Keratinocyte (primary cell): ENCODE results near the gene RFPL2. TPM values are rescaled to one million over a fixed set of nuclear protein-coding genes. Genes with fewer than 3 reads are reported as not detected.

Experiments used
- DNase-seq: peaks from one replicate; pipeline ENCODE4 v3.0.0-alpha.2; 2011; ENCODE audit warnings: low read depth, missing footprints, low spot score
- FAIRE-seq: peaks from 2 replicates; lab custom pipeline; 2011; peaks lifted over from hg19 to GRCh38; lab: Jason Lieb, UNC
- H2AFZ ChIP-seq: 2 replicates; pipeline ENCODE4 v1.6.0; 2012; ENCODE audit warnings: low read length, control low read depth, inconsistent platforms; ENCODE audit not compliant: control insufficient read depth
- H3K27ac ChIP-seq: 2 replicates; pipeline ENCODE4 v1.5.1; 2011; ENCODE audit warnings: low read length; ENCODE audit not compliant: control insufficient read depth, insufficient read depth
- H3K27me3 ChIP-seq: 3 replicates; pipeline ENCODE4 v1.6.0; 2011; ENCODE audit warnings: low read length; ENCODE audit not compliant: control insufficient read depth, insufficient read depth; ENCODE audit errors: extremely low read depth
- H3K36me3 ChIP-seq, 2 experiments: 2 replicates in 1 of 2; 3 replicates in 1 of 2; pipeline ENCODE4 v1.5.1; 2011; ENCODE audit warnings: low read length in 2 of 2, mild to moderate bottlenecking in 1 of 2; ENCODE audit not compliant: control insufficient read depth in 2 of 2, insufficient read depth in 2 of 2; ENCODE audit errors: extremely low read depth in 1 of 2
- H3K4me1 ChIP-seq: 3 replicates; pipeline ENCODE4 v1.5.1; 2011; ENCODE audit warnings: low read length; ENCODE audit not compliant: control insufficient read depth, insufficient read depth; ENCODE audit errors: extremely low read depth
- H3K4me2 ChIP-seq: 3 replicates; pipeline ENCODE4 v1.6.0; 2011; ENCODE audit warnings: low read depth, low read length; ENCODE audit not compliant: control insufficient read depth, insufficient read depth; ENCODE audit errors: extremely low read depth
- H3K4me3 ChIP-seq, 3 experiments: fragments of 200-600 bp in 1 of 3; sonication (generic) in 1 of 3; 2 replicates in 2 of 3; 3 replicates in 1 of 3; pipeline ENCODE4 v1.5.1; 2011 to 2016; ENCODE audit warnings: low read length in 3 of 3, mild to moderate bottlenecking in 3 of 3, control low read depth in 2 of 3, inconsistent platforms in 1 of 3, low read depth in 1 of 3, mixed read lengths in 1 of 3, mixed run types in 1 of 3, moderate library complexity in 1 of 3; ENCODE audit not compliant: control insufficient read depth in 2 of 3, insufficient read depth in 2 of 3; ENCODE audit errors: extremely low read depth in 1 of 3
- H3K79me2 ChIP-seq: 2 replicates; pipeline ENCODE4 v1.6.0; 2012; ENCODE audit warnings: low read length; ENCODE audit not compliant: control insufficient read depth, insufficient read depth
- H3K9ac ChIP-seq: 3 replicates; pipeline ENCODE4 v1.6.0; 2011; ENCODE audit warnings: low read length; ENCODE audit not compliant: control insufficient read depth, insufficient read depth; ENCODE audit errors: extremely low read depth
- H3K9me1 ChIP-seq: 3 replicates; pipeline ENCODE4 v1.6.0; 2011; ENCODE audit warnings: low read length; ENCODE audit not compliant: control insufficient read depth, insufficient read depth; ENCODE audit errors: extremely low read depth
- H3K9me3 ChIP-seq: 2 replicates; pipeline ENCODE4 v1.5.1; 2012; ENCODE audit warnings: low read depth, low read length; ENCODE audit not compliant: control insufficient read depth
- H4K20me1 ChIP-seq: 3 replicates; pipeline ENCODE4 v1.6.0; 2011; ENCODE audit warnings: low read length; ENCODE audit not compliant: control insufficient read depth, insufficient read depth; ENCODE audit errors: extremely low read depth
- EZH2 ChIP-seq: IDR thresholded peaks from one replicate; pipeline ENCODE4 v1.6.1; 2012; ENCODE audit warnings: inconsistent platforms, mild to moderate bottlenecking, low read length, moderate library complexity
- dilution Hi-C: fragments of 300-500 bp; cut with MboI; formaldehyde crosslinking; loops from one replicate; pipeline ENCODE4 v1.7.0; 2020; ENCODE audit warnings: low sequenced_read_pairs; ENCODE audit not compliant: extremely low pct_ligation_motif_present
- polyA minus RNA-seq, 3 experiments: library from RNA; depleted of rRNA, polyadenylated mRNA; stranded (reverse); fragments of >200 nt; gene quantifications; 1 replicate in 1 of 3; 2 replicates in 1 of 3; 3 replicates in 1 of 3; pipeline ENCODE4 v1.2.3, GENCODE V29; 2011
- polyA plus RNA-seq, 5 experiments: library from polyadenylated mRNA; depleted of rRNA in 3 of 5; stranded (reverse) in 3 of 5; stranded (forward) in 1 of 5; unstranded in 1 of 5; fragments of >200 nt; gene quantifications; 1 replicate in 1 of 5; 2 replicates in 3 of 5; 3 replicates in 1 of 5; pipeline versions ENCODE4 v1.2.1 to v1.2.3, GENCODE V29; 2011 to 2012; ENCODE audit warnings: missing spikeins in 2 of 5, low read depth in 1 of 5, low replicate concordance in 1 of 5
- TF ChIP-seq, protein P1 (sequence below), 3 experiments: IDR thresholded peaks in 1 of 3; conservative IDR thresholded peaks in 1 of 3; optimal IDR thresholded peaks in 1 of 3; 2 replicates in 2 of 3; 3 replicates in 1 of 3; pipeline versions ENCODE3 to v1.5.1; 2011; ENCODE audit warnings: low read length in 3 of 3, mild to moderate bottlenecking in 3 of 3, moderate library complexity in 2 of 3, control low read depth in 1 of 3, inconsistent platforms in 1 of 3; ENCODE audit not compliant: insufficient read depth in 2 of 3; ENCODE audit errors: extremely low read depth in 1 of 3

RFPL2 gene
- polyA plus RNA-seq = not detected in 3 replicates
- not detected for polyA plus RNA-seq (2011; ENCODE audit: low read depth)
- not detected in 2 replicates for polyA plus RNA-seq (2011; cell fraction: cytosol; rRNA removed)
- not detected in 2 replicates for polyA plus RNA-seq (2011; cell fraction: nucleus; rRNA removed)
- polyA plus RNA-seq (2012; ENCODE audit: low replicate concordance) = not detected in 2 replicates
- not detected in 3 replicates for polyA minus RNA-seq
- not detected for polyA minus RNA-seq (2011; cell fraction: cytosol; rRNA and poly(A)+ RNA removed)
- polyA minus RNA-seq (2011; cell fraction: nucleus; rRNA and poly(A)+ RNA removed) = not detected in 2 replicates

DNA sequence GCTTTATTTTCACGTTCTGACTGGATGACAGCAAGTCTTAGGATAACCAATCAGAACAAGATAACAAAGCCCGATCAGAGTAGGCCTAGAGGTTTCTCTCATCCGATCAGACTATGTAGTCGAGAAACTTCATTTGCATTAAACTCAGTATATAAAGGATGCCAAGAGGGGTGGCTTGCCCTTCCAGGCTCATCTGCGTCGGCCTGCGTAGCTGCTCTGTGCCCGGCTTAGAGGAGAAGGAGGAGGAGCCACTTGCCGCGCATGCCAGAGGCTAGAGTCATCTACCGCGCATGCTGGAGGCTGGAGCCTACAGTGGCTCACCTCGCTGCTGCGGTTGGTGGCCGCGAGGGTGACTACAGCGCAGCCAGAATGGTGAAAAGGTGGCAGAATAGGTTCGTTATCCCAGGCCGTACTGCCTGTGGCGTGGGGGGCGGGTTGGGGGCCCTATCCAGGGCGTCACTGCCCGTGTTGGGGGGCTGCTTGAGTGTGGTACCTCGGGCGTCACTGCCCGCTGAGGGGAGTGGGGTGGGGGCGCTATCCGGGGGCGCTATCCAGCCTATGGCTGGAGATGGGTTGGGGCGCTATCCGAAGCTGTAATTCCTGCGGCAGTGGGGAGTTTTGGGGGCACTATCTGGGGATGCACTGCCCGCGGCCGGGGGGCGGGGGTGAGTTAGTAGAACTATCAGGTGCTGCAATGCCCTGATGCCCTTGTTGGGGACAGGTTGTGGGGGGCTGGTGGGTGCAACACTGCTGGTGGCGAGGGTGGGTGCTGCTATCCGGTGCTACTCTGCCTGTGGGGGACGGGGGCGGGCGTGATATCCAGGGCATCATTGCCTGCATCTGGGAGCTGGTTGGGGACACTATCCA is at the start of gene RFPL2:
TSS of gene RFPL2 (minus strand) at position 218 of the 867 bp plus-strand sequence. CDS start 2,622 bp downstream, outside the sequence.
- no peak for DNase-seq
- peak within 1 kb of the TSS; percentile 45 for H3K4me2 ChIP-seq
- H3K9me3 ChIP-seq = no peaks in the 10 kb centered on the region
- no peak within 1 kb of the TSS for H3K27ac ChIP-seq
- H3K4me3 ChIP-seq = peak within 1 kb of the TSS in 1 of 3 experiments; percentile 13
- no peak for FAIRE-seq
- H3K4me1 ChIP-seq = no peaks in the 10 kb centered on the region
- no peak within 1 kb of the TSS for H2AFZ ChIP-seq
- no peak for TF ChIP-seq EZH2
- TF ChIP-seq, protein P1, sequence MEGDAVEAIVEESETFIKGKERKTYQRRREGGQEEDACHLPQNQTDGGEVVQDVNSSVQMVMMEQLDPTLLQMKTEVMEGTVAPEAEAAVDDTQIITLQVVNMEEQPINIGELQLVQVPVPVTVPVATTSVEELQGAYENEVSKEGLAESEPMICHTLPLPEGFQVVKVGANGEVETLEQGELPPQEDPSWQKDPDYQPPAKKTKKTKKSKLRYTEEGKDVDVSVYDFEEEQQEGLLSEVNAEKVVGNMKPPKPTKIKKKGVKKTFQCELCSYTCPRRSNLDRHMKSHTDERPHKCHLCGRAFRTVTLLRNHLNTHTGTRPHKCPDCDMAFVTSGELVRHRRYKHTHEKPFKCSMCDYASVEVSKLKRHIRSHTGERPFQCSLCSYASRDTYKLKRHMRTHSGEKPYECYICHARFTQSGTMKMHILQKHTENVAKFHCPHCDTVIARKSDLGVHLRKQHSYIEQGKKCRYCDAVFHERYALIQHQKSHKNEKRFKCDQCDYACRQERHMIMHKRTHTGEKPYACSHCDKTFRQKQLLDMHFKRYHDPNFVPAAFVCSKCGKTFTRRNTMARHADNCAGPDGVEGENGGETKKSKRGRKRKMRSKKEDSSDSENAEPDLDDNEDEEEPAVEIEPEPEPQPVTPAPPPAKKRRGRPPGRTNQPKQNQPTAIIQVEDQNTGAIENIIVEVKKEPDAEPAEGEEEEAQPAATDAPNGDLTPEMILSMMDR (optimal IDR thresholded peaks at IDR 0.05 in 1 of 3, IDR thresholded peaks at IDR 0.05 in 1 of 3, conservative IDR thresholded peaks at IDR 0.05 in 1 of 3; ENCODE audit: extremely low read depth in 1 of 3, insufficient read depth in 2 of 3, low read length in 3 of 3) = no peak
- H3K27me3 ChIP-seq = peaks cover 16% of the 10 kb centered on the region
- H3K9me1 ChIP-seq = no peaks in the 10 kb centered on the region
- H3K79me2 ChIP-seq = no peaks in the 10 kb centered on the region
- no peak within 1 kb of the TSS for H3K9ac ChIP-seq
- no peaks in the 10 kb centered on the region for H4K20me1 ChIP-seq
- H3K36me3 ChIP-seq = no peaks in the 10 kb centered on the region
- dilution Hi-C loops = no loop called here

DNA sequence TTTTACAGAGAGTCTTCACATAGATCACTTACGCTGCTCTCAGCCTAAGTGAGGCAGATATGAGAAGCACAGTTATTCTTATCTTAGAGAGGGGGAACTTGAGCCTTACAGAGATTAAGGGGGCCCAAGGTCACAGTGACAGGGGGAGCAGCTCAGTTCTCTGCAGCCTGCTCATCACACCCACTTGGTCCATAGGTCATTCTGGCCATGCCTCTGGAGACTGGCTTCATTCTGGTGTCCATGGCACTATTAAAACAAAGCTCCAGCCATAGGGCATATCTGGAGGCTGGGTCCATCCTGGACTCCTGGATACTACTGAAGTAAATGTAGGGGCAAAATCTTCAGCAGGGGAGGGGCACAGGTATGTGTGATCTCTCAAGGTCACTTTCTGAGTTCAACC is 44.4 kb upstream of the RFPL2 start:
- Histone ChIP-seq H4K20me1 (no peaks in the 10 kb centered on the region), H2AFZ (no peak overlapping the region)
- dilution Hi-C loops = no loop called here

More for the DNA sequence above, 44.4 kb upstream of the RFPL2 start:
- Histone ChIP-seq H3K4me1 (no peaks in the 10 kb centered on the region), H3K79me2 (no peaks in the 10 kb centered on the region), H3K9me1 (no peaks in the 10 kb centered on the region), H3K4me2 (no peak overlapping the region), H3K4me3 (no peak overlapping the region), H3K9ac (no peak overlapping the region), H3K36me3 (no peaks in the 10 kb centered on the region), H3K9me3 (no peaks in the 10 kb centered on the region), H3K27ac (no peak overlapping the region), H3K27me3 (no peaks in the 10 kb centered on the region)
- TF ChIP-seq, protein P1 (optimal IDR thresholded peaks at IDR 0.05 in 1 of 3, IDR thresholded peaks at IDR 0.05 in 1 of 3, conservative IDR thresholded peaks at IDR 0.05 in 1 of 3; ENCODE audit: extremely low read depth in 1 of 3, insufficient read depth in 2 of 3, low read length in 3 of 3) = no peak
- no peak for TF ChIP-seq EZH2
- no peak for DNase-seq
- FAIRE-seq = no peak
